GM23248 (cell line): ENCODE results near the gene PROK1.

ENCODE experiments used
- EZH2 ChIP-seq: fragments of 200-600 bp; sonication (generic); IDR thresholded peaks from 2 replicates; pipeline ENCODE4 v1.6.1; 2018; ENCODE audit warnings: antibody characterized with exemption, mild to moderate bottlenecking; ENCODE audit not compliant: insufficient read depth, poor library complexity, severe bottlenecking
- EZH2phosphoT487 ChIP-seq: fragments of 200-600 bp; sonication (generic); IDR thresholded peaks from 2 replicates; pipeline ENCODE4 v1.6.1; 2018; ENCODE audit warnings: antibody characterized with exemption, moderate library complexity, mild to moderate bottlenecking, low read depth; ENCODE audit not compliant: insufficient read depth

DNA sequence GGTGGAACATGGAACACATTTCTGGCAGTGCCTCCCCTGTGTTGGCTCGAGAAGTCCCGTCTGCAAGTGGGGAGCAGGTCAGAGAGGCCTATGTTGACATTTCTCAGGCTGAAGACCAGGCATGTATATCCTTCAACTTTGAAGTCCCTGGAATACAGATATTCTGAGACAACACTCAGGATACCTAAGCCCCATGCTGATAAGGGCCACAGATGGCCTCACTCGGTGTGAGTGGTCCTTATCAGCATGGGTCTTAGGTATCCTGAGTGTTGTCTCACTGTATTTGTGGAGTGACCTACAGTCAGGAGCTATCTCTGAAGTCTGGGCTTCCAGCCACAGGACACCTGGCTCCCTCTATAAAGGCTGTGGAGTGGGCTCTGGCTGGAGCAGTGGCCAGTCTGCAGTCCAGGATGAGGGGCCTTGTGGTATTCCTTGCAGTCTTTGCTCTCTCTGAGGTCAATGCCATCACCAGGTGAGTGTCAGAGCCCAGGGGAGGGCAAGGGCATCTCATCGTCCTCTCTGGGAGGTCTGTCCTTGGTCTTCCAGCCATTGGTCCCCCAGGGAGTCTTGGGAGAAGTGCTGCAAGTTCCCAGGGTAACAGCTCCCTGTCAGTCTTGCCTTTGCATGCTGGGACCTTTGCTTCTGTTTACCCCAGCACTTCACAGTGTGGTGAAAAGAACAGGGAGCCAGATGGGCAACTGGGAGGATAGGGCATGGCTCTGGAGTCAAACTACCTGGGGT lies 29.6 kb downstream of the PROK1 start:
- TF ChIP-seq EZH2phosphoT487 (no peak), EZH2 (no peak)
